DMS153 treated with DMSO at 0.1 percent for 48 hours (cell line): Measurements from ENCODE around the gene MAP2K1.
"Not testable (repeated sequence)": the region's sequence is repeated elsewhere in the genome, so short reads cannot be mapped to it uniquely, and the experiment has no call there.

Experiments used
- DNase-seq: peaks from one replicate; lab custom pipeline; 2025; ENCODE audit not compliant: unreplicated experiment; lab: John Stamatoyannopoulos, UW

Gene MAP2K1

DNA sequence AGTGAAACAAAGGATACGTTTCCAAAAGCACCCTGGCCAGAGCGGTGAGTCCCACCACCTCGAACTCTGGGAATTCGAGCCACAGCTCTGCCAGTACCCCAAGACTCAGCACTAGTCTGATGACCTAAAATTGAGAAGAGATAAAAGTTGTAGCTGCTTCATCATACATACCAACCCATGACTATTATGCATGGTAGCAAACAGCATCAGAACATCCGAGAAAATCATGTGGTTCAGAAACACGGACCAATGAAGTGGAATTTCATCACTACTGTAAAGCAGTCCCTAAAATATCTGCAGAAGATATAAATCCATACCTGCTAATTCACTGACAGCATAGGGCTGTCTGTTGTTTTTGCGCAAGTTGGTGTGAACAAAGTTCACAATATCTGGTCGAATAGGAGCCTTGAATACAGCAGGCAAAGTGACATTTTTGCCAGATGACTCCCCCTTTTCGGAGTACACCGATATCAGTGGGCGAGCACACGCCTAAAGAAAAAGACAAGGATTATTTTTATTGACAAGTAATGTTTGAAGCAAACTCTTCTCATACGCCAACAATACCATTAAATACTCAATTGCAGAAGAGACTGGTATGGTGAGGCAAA, 116.4 kb downstream of the MAP2K1 start:
- DNase-seq: not testable (repeated sequence)

DNA sequence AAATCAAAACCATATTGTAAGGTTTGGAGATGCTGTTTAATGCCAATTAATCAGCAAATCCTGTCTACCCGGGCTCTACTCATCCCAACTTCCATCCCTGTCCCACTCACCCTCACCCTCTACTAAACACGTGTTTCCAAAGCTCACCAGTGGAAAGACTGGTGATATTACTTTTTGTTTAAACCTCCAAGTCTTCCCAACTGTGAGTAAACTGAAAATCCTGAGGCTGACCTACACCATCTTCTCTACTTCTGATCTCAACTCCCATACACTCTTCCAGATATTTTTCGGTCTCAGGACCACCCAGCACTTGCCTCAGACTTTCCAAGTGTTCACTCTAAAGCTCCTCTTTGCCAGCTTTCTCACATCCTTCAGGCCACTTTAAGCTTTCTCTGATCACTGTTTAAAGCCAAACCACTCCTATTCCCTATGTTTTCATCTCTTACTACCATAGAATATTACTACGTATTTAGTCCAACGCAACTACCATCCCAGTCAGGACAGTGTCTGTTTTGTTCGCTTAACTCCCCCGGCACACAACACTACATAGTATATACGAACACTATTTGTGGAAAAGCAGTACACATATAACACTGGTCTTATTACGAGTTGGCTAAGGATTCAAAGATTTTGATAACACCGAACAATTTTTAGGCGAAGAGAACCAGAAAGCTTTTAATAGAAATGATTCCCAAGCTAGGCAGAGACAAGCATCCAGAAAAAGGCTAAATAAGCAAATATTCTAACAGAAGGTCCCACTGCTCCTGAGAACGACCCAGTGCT, 117.3 kb downstream of the MAP2K1 start:
- DNase-seq: no peak

DNA sequence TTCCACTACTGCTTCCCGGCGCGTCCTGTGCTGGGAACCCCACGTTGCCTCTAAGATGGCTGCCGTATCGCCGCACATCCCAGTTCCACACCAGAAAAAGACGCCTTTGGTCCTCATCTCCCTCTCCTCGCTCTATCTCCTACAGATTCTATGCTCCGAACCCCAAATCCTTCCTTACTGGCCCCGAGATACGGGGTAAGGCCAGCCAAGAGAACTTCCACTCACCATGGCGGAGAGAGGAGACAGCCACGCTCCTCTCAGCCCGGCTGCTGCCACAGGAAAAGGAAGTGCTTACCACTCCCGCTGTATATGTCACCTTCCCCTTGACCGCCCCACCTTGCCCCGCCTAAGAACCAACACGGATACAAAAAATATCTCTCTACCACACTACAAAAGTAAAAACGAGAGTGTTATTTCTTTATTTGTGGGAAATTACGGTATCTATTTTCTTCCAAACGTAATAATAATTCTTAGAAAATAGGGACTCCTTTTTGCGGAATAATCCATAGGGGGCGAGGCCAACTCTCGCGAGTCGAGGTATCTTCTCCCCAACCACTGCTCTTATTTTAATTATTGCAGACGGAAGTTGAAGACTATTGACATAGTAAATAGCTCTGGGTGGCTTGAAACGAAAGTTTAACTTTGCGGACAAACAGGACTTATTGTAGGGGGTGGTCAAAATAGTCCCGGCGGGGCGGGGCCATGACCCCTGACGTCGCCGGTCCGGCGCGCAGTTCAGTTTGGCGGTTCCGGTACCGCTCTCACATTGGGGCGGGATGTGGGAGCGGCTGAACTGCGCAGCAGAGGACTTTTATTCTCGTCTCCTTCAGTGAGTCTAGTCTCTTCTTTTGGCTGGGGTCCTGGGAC, 118.1 kb downstream of the MAP2K1 start, which contains the start of the genes RPL4 and ZWILCH:
Gene RPL4 (minus strand): TSS at position 293 of the 867 bp plus-strand sequence. CDS start 65 bp downstream, at position 228.
Gene ZWILCH (plus strand): TSS at position 764 of the 867 bp plus-strand sequence. CDS start 13 bp downstream, at position 777.
- peak; percentile 51 for DNase-seq

DNA sequence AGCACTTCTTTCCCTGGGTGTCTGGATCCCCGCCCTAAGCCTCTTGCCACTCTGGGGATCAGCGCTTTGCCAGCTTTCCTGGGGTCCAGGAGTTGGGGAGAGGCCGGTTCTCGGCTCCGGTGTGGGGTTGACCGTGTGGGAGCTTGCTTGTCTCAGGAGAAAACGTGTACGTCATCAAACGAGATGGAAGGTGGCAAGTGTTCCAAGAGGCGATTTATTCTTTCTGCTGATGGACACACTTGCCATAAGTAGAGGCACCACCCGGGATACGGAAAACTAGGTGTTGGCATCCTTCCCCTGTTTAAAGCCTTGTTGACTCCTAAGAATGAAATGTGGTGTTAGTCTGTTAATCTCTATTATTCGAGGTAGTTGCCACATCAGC, 118.7 kb downstream of the MAP2K1 start:
- DNase-seq: no peak

DNA sequence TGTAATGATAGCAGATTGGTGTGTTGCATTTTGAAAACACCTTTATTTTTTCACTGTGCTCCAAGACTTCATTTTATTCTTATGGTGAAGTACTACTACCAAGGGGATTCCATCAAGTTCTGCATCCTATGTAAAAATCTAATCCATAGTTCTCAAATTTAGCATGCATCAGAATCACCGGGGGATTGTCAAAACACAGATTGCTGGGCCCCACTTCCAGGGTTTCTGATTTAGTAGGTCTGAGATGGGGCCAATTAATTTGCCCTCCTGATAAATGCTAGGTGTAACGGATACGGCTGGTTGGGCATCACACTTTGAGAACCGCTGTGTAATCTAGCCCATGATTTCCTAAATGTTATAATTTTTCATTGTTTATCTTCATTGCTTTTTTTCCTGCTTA, 119.1 kb downstream of the MAP2K1 start:
- DNase-seq: no peak

DNA sequence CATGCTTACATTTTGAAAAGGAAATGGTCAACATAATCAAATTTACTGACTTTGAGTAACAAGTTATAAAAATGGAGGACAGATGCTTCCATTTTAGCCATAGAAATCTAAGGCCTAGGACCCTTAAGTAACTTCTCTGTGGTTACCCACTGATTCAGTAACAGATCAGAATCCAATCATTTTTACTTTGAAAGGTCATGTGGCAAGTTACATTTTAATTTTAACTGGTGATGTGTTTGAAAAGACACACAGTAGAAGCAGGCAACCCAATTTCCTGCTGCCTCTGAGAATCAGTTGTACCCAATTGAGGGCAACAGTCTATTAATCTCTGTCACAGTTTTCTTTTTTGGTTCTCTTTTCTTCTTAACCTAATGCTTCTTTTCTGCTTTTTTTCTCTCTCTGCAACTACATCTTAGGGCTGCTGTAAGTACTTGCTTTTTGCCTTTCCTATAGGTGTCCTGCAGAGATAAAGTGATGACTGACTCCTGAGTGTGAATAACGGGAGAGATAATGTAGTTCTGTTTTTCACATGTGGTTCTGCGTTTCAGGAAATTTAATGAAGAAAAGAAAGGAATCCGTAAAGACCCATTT, 121.7 kb downstream of the MAP2K1 start:
- DNase-seq: no peak

DNA sequence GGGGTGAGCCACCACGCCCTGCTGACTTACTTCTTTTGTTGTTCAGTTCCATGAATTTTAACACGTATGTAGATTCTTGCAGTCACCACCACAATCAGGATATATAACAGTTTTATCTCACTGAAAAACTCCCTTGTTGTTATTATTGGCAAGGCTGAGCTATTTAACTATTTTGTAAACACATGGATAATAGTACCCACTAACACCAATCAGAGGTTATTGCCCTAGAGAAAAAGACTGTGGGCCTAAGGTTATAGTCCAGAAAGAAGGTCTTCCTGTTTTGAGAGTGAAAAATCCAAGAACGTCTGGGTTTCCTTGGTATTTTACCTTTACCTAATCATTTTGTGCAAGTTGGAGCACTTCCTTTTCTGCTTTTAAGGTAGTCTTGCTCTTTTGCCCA, 127.9 kb downstream of the MAP2K1 start:
- DNase-seq: no peak

DNA sequence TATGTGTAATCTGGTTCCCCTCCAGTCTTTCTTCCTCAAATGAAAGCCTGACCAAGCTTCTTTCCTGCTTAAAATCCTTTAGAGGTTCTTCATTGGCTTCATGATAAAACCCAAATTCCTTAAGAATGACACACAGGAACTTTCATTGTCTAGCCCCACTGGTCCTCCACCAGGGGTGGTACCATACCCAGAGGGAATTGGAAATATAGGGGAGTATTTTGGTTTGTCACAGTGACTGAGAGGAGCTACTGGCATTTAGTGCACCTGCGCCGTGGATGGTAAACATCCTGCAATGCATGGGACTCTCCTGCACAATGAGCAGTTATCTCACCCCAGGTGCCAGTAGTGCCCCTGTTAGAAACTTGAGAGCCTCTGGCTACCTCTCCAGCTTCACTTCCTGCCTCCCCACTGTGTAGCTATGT, 129.2 kb downstream of the MAP2K1 start:
- DNase-seq: no peak

DNA sequence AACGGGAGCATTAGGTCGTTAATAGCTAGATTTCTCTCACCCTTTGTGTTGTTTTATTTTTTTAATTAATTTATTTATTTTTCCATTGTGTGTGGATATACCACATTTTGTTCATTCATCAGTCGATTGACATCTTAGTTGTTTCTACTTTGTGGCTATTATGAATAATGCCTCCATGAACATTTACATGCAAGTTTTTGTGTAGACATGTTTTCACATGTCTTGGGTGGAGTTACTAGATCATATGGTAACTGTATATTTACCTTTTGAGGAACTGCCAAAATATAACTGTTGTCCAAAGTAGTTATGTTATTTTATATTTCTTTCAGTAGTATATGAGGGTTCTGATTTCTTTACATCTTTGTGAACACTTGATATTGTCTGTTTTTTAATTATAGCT, 137.2 kb downstream of the MAP2K1 start:
- DNase-seq: no peak

DNA sequence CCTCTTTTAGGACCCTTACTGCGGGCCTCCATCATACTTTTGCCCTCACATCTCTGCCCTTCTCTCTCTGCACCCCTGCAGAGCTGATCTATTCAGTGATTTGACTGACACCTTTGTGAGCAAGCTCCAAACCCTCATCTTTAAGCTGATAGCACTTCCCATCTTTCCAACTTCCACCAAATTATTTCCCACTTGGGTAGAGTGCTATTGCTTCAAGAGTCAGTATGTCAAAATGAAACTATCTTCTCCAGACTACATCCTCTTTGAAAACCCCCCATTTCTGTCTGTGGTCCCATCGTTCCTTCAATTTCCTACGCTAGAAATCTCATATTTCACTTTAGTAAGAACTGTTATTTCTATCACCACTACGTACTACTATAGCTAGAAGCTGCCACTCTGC, 138.1 kb downstream of the MAP2K1 start:
- no peak for DNase-seq

DNA sequence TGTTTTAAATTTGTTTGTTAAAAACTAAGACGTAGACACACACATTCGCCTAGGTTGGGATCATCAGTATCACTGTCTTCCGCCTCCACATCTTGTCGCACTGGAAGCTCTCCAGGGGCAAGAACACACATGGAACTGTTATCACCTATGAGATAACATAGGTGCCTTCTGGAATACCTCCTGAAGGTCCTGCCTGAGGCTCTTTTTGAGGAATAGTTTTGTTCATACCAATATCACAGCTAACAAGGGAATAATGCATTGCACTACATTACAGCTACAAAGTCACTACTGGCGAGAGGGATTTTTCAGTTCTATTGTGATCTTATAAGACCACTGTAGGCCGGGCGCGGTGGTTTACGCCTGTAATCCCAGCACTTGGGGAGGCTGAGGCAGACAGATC, 148.3 kb downstream of the MAP2K1 start:
- DNase-seq: no peak
